ENCODE measurements around the gene CEP63. TPM values are rescaled to one million over a fixed set of nuclear protein-coding genes. Genes with fewer than 3 reads are reported as not detected.

Gene CEP63
- total RNA-seq, 2 experiments from 2014 or later, result 25.3 to 27.0 TPM

Other genes with a start within 250 kb of the CEP63 start
- gene RYK, start 235.2 kb upstream of the CEP63 start, total RNA-seq, result 10 to 100 TPM; 19.8 to 21.9 TPM
- gene AMOTL2, start 111.6 kb upstream of the CEP63 start, total RNA-seq, result not detected
- 10 to 100 TPM; 27.3 to 28.0 TPM for gene ANAPC13, start 72 bp upstream of the CEP63 start, total RNA-seq
- not detected for gene KY, start 165.0 kb downstream of the CEP63 start, total RNA-seq

All from activated CD8-positive, alpha-beta T cell treated with anti-CD3 and anti-CD28 coated beads for 36 hours (primary cell).